Esophagus squamous epithelium (tissue), 4 donors: ENCODE data around the gene NMT1.

ENCODE experiments used
- POLR2A ChIP-seq, 4 donors: fragments of 450-650 bp; IDR thresholded peaks; one replicate each; pipeline ENCODE4 v1.6.1; 2017; ENCODE audit warnings: antibody characterized with exemption in 4 of 4, mild to moderate bottlenecking in 4 of 4, moderate library complexity in 3 of 4
- TF ChIP-seq, protein P1 (sequence below), 6 experiments: fragments of 450-650 bp in 4 of 6; fragments of 200-600 bp in 2 of 6; sonication (generic) in 2 of 6; IDR thresholded peaks; one replicate each; pipeline ENCODE4 v1.5.1; 2016 to 2019; ENCODE audit warnings: antibody characterized with exemption in 6 of 6, mild to moderate bottlenecking in 4 of 6, moderate library complexity in 4 of 6

- TF ChIP-seq POLR2A (IDR thresholded peaks at IDR 0.05) = no peak
- TF ChIP-seq, protein P1, sequence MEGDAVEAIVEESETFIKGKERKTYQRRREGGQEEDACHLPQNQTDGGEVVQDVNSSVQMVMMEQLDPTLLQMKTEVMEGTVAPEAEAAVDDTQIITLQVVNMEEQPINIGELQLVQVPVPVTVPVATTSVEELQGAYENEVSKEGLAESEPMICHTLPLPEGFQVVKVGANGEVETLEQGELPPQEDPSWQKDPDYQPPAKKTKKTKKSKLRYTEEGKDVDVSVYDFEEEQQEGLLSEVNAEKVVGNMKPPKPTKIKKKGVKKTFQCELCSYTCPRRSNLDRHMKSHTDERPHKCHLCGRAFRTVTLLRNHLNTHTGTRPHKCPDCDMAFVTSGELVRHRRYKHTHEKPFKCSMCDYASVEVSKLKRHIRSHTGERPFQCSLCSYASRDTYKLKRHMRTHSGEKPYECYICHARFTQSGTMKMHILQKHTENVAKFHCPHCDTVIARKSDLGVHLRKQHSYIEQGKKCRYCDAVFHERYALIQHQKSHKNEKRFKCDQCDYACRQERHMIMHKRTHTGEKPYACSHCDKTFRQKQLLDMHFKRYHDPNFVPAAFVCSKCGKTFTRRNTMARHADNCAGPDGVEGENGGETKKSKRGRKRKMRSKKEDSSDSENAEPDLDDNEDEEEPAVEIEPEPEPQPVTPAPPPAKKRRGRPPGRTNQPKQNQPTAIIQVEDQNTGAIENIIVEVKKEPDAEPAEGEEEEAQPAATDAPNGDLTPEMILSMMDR (IDR thresholded peaks at IDR 0.05) = no peak
Observed at GRCh38 chr17:45087504-45087975, 26.4 kb downstream of the NMT1 start.
